PFSK-1 (cell line): Measurements from ENCODE around the gene SLC9A9.

Source experiments
- POLR2AphosphoS5 ChIP-seq: IDR thresholded peaks from 2 replicates; pipeline ENCODE4 v1.6.1; 2012; ENCODE audit warnings: low read depth, mild to moderate bottlenecking, control low read depth, low read length, moderate library complexity
- SIN3A ChIP-seq: IDR thresholded peaks from 2 replicates; pipeline ENCODE4 v1.6.1; 2012; ENCODE audit warnings: mild to moderate bottlenecking, low read length, moderate library complexity, borderline replicate concordance; ENCODE audit not compliant: insufficient read depth

GRCh38 chr3:143820466-143821221, 27.6 kb downstream of the SLC9A9 start:
- no peak for TF ChIP-seq POLR2AphosphoS5
- no peak for TF ChIP-seq SIN3A
